IMR-90 (cell line): ENCODE measurements around the gene ITGA3. TPM values are rescaled to one million over a fixed set of nuclear protein-coding genes. Genes with fewer than 3 reads are reported as not detected.

Source experiments
- ATAC-seq: fragments of 200-7000 bp; cut with Tn5 transposase; 2 replicates; pipeline ENCODE4 v1.9.1; 2020; ENCODE audit warnings: low read depth, mild to moderate bottlenecking, moderate library complexity
- BruUV-seq: library from RNA; stranded (reverse); fragments of 400-500 nt; replicated peaks from 2 replicates; lab custom pipeline; 2021; lab: Mats Ljungman, UMichigan
- CTCF ChIA-PET: fragments of 300-600 bp; formaldehyde crosslinking; extraction: SDS; loops from one replicate; lab custom pipeline; 2021; ENCODE audit warnings: antibody characterized with exemption; lab: Yijun Ruan, JAX
- POLR2A ChIA-PET: fragments of 300-600 bp; sonication (Branson Sonifier 250); formaldehyde crosslinking; loops from one replicate; lab custom pipeline; 2022; ENCODE audit warnings: antibody characterized with exemption; ENCODE audit not compliant: unreplicated experiment; lab: Charles Lee
- DNase-seq: peaks from one replicate; pipeline ENCODE4 v3.0.0; 2013
- H2AFZ ChIP-seq: replicated peaks from 2 replicates; pipeline ENCODE3; 2013; ENCODE audit warnings: low read length, mild to moderate bottlenecking; ENCODE audit not compliant: poor library complexity
- H2AK5ac ChIP-seq: 2 replicates; pipeline ENCODE4 v1.6.1; 2013; ENCODE audit warnings: low read depth, low read length, inconsistent platforms
- H2AK9ac ChIP-seq: replicated peaks from 2 replicates; pipeline ENCODE3; 2013; ENCODE audit warnings: mild to moderate bottlenecking, low read depth, low read length, moderate library complexity; ENCODE audit not compliant: poor library complexity
- H2BK120ac ChIP-seq: 2 replicates; pipeline ENCODE4 v1.6.1; 2013; ENCODE audit warnings: low read depth, low read length, inconsistent platforms
- H2BK15ac ChIP-seq: 3 replicates; pipeline ENCODE4 v1.6.1; 2013; ENCODE audit warnings: low read depth, low read length, inconsistent platforms
- H2BK20ac ChIP-seq: 2 replicates; pipeline ENCODE4 v1.6.1; 2013; ENCODE audit warnings: low read depth, mild to moderate bottlenecking, inconsistent platforms, low read length, moderate library complexity
- H2BK5ac ChIP-seq: 2 replicates; pipeline ENCODE4 v1.6.1; 2013; ENCODE audit warnings: mild to moderate bottlenecking, low read depth, low read length, inconsistent platforms; ENCODE audit not compliant: poor library complexity, severe bottlenecking
- H3K14ac ChIP-seq: replicated peaks from 2 replicates; pipeline ENCODE4 v1.6.1; 2013; ENCODE audit warnings: low read depth, low read length, inconsistent platforms
- H3K18ac ChIP-seq: 2 replicates; pipeline ENCODE4 v1.6.1; 2013; ENCODE audit warnings: low read depth, low read length, control low read depth
- H3K23ac ChIP-seq: 2 replicates; pipeline ENCODE4 v1.6.1; 2013; ENCODE audit warnings: low read depth, low read length, inconsistent platforms
- H3K27ac ChIP-seq: 2 replicates; pipeline ENCODE4 v1.5.1; 2013; ENCODE audit warnings: mild to moderate bottlenecking, control low read depth, low read length; ENCODE audit not compliant: insufficient read depth
- H3K27me3 ChIP-seq: 2 replicates; pipeline ENCODE4 v1.6.1; 2013; ENCODE audit warnings: low read length; ENCODE audit not compliant: control insufficient read depth, insufficient read depth
- H3K36me3 ChIP-seq: 2 replicates; pipeline ENCODE4 v1.6.1; 2013; ENCODE audit warnings: low read length, mixed read lengths; ENCODE audit not compliant: control insufficient read depth, insufficient read depth
- H3K4ac ChIP-seq: 2 replicates; pipeline ENCODE4 v1.6.1; 2013; ENCODE audit warnings: low read depth, low read length, inconsistent platforms
- H3K4me1 ChIP-seq: 2 replicates; pipeline ENCODE4 v1.6.1; 2013; ENCODE audit warnings: low read length, mixed read lengths; ENCODE audit not compliant: control insufficient read depth, insufficient read depth
- H3K4me2 ChIP-seq: 2 replicates; pipeline ENCODE4 v1.6.1; 2013; ENCODE audit warnings: low read depth, mild to moderate bottlenecking, control low read depth, low read length, moderate library complexity
- H3K4me3 ChIP-seq: 2 replicates; pipeline ENCODE4 v1.5.1; 2013; ENCODE audit warnings: low read depth, mild to moderate bottlenecking, control low read depth, low read length, moderate library complexity; ENCODE audit not compliant: insufficient read depth
- H3K56ac ChIP-seq: 2 replicates; pipeline ENCODE4 v1.6.1; 2013; ENCODE audit warnings: low read length, inconsistent platforms; ENCODE audit not compliant: insufficient read depth; ENCODE audit errors: extremely low read depth
- H3K79me1 ChIP-seq, 2 experiments: 2 replicates each; pipeline ENCODE4 v1.6.1; 2013; ENCODE audit warnings: low read length in 2 of 2, inconsistent platforms in 1 of 2, low read depth in 1 of 2
- H3K9ac ChIP-seq: 2 replicates; pipeline ENCODE4 v1.6.1; 2013; ENCODE audit warnings: low read depth, low read length, control low read depth
- H3K9me1 ChIP-seq: 2 replicates; pipeline ENCODE4 v1.6.1; 2013; ENCODE audit warnings: low read length, inconsistent platforms; ENCODE audit not compliant: insufficient read depth
- H3K9me3 ChIP-seq: 2 replicates; pipeline ENCODE4 v1.6.1; 2013; ENCODE audit warnings: low read length; ENCODE audit not compliant: control insufficient read depth, insufficient read depth
- H4K20me1 ChIP-seq: 2 replicates; pipeline ENCODE4 v1.6.1; 2013; ENCODE audit warnings: low read length, inconsistent platforms; ENCODE audit not compliant: insufficient read depth
- H4K5ac ChIP-seq: 2 replicates; pipeline ENCODE4 v1.6.1; 2013; ENCODE audit warnings: mild to moderate bottlenecking, low read depth, low read length, control low read depth
- H4K8ac ChIP-seq, 2 experiments: 2 replicates each; pipeline ENCODE4 v1.6.1; 2013; ENCODE audit warnings: low read depth in 2 of 2, low read length in 2 of 2, control low read depth in 1 of 2, inconsistent platforms in 1 of 2
- H4K91ac ChIP-seq: 2 replicates; pipeline ENCODE4 v1.6.1; 2013; ENCODE audit warnings: low read depth, low read length, inconsistent platforms; ENCODE audit not compliant: insufficient read depth
- CEBPB ChIP-seq: IDR thresholded peaks from 2 replicates; pipeline ENCODE4 v1.6.1; 2012; ENCODE audit warnings: low read depth, low read length, improper control_type of control experiment
- FOS ChIP-seq: fragments of 150-350 bp; IDR thresholded peaks from 2 replicates; pipeline ENCODE4 v1.6.1; 2016; ENCODE audit warnings: low read depth, low read length
- MAZ ChIP-seq: IDR thresholded peaks from 2 replicates; pipeline ENCODE4 v1.6.1; 2012; ENCODE audit warnings: low read depth, mild to moderate bottlenecking, low read length, improper control_type of control experiment, moderate library complexity, borderline replicate concordance
- MXI1 ChIP-seq: IDR thresholded peaks from 2 replicates; pipeline ENCODE4 v1.6.1; 2012; ENCODE audit warnings: low read depth, mild to moderate bottlenecking, low read length, moderate library complexity, borderline replicate concordance
- RAD21 ChIP-seq: IDR thresholded peaks from 2 replicates; pipeline ENCODE4 v1.6.1; 2012; ENCODE audit warnings: low read length, improper control_type of control experiment
- SMC3 ChIP-seq: fragments of 150-350 bp; IDR thresholded peaks from 2 replicates; pipeline ENCODE4 v1.6.1; 2016; ENCODE audit warnings: low read depth, mild to moderate bottlenecking, antibody characterized with exemption, low read length, moderate library complexity
- WGBS, 2 experiments: methylation state at CpG; one replicate each; pipeline versions ENCODE4 v1.1.5 to v1.1.7; 2013; ENCODE audit warnings: missing lambda C conversion rate in 2 of 2; ENCODE audit not compliant: insufficient read length in 1 of 2; ENCODE audit errors: extremely low coverage in 2 of 2; 5-methylcytosine and 5-hydroxymethylcytosine counted together
- dilution Hi-C: fragments of 300-500 bp; cut with HindIII; formaldehyde crosslinking; loops from one replicate; pipeline ENCODE4 v1.14.3; 2018; ENCODE audit warnings: low sequenced_read_pairs; ENCODE audit not compliant: unreplicated experiment
- in situ Hi-C: fragments of 300-500 bp; cut with MboI; formaldehyde crosslinking; loops from 3 replicates; pipeline ENCODE4 v1.14.3; 2019; ENCODE audit warnings: low sequenced_read_pairs, inconsistent platforms, mixed read lengths
- intact Hi-C: fragments of 100-400 bp; cut with micrococcal nuclease; formaldehyde crosslinking; loops from 2 replicates; pipeline ENCODE4 v1.10.0; 2022
- polyA plus RNA-seq, 3 experiments: library from polyadenylated mRNA; depleted of rRNA; stranded (reverse); fragments of >200 nt; gene quantifications; 2 replicates each; pipeline ENCODE4 v1.2.3, GENCODE V29; 2012; ENCODE audit warnings: low replicate concordance in 1 of 3
- total RNA-seq: library from RNA; depleted of rRNA; stranded (reverse); fragments of >200 nt; gene quantifications from 2 replicates; pipeline ENCODE4 v1.2.3, GENCODE V29; 2012
- TF ChIP-seq, protein P1 (sequence below): fragments of 150-350 bp; IDR thresholded peaks from 2 replicates; pipeline ENCODE4 v1.6.1; 2016; ENCODE audit warnings: low read depth, mild to moderate bottlenecking, low read length, moderate library complexity, borderline replicate concordance
- TF ChIP-seq, protein P2 (sequence below): conservative IDR thresholded peaks from 2 replicates; pipeline ENCODE4 v1.5.1; 2012; ENCODE audit warnings: mild to moderate bottlenecking, low read depth, low read length, improper control_type of control experiment

Gene ITGA3
- total and polyA plus RNA-seq, 2 of the 4 experiments (the other 2 are of a cell fraction), result 78.0 to 202 TPM

DNA sequence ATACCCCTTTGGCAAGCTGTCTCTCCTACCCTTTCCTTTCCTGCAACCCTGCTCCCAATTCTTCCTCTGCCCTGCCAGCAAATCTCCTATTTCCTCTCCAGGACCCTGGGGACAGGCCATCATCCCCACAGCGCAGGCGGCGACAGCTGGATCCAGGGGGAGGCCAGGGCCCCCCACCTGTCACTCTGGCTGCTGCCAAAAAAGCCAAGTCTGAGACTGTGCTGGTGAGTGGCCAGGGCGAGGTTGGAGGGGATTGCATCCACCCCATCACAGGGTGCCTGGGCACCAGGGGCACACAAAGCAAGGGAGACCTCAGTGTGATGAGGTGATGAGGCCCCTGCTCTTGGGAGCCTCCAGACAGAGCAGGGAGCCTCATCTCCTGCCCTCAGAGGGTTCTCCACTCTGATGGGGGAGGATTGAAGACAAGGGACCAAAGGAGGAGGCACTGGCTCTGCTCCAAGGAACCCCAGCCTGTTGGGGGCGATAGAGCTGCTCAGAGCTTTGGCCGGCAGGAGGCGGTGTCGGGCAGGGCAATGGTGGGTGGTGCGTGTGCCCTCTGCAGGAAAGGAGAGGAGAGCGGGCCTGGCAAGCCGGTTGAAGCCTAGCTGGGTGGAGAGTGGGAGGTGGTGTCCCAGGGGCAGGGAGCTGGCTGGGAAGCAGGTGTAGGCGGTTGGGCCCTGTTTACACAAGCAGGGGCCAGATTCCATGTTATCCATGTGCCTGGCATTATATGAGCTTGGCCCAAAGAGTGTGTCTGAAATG lies 23.6 kb downstream of the ITGA3 start:
- H3K27ac ChIP-seq, result no peak overlapping the region
- no peak overlapping the region for H4K8ac ChIP-seq
- no peak overlapping the region for H3K18ac ChIP-seq
- no peak overlapping the region for H3K9ac ChIP-seq
- dilution Hi-C loops (no loop called here), intact Hi-C loops (no loop called here), in situ Hi-C loops (no loop called here)
- peak overlapping the region; percentile 46 for H2AK9ac ChIP-seq
- DNase-seq, result no peak
- no peaks in the 10 kb centered on the region for H3K9me1 ChIP-seq
- no peak overlapping the region for H4K5ac ChIP-seq
- 94% methylated on average over 8 of the region's 12 CpGs; no CpG with 5 or more reads in 1 of the 2 experiments for WGBS, 2 experiments
- H2BK5ac ChIP-seq, result no peak overlapping the region
- H3K4ac ChIP-seq, result no peak overlapping the region
- H3K36me3 ChIP-seq, result peaks cover 62% of the 10 kb centered on the region
- no peaks in the 10 kb centered on the region for H3K4me1 ChIP-seq
- H2BK120ac ChIP-seq, result no peak overlapping the region
- H3K9me3 ChIP-seq, result no peaks in the 10 kb centered on the region
- H2AK5ac ChIP-seq, result peak overlapping the region; percentile 44; the same call in 1 of the 2 replicates
- H3K4me2 ChIP-seq, result no peak overlapping the region
- no TSS peak for BruUV-seq
- H3K56ac ChIP-seq, result no peak overlapping the region
- no peak overlapping the region for H3K23ac ChIP-seq
- H3K27me3 ChIP-seq, result no peaks in the 10 kb centered on the region
- no peak overlapping the region for H2BK20ac ChIP-seq
- H3K14ac ChIP-seq, result no peak overlapping the region
- no peak overlapping the region for H2AFZ ChIP-seq
- H3K4me3 ChIP-seq, result no peak overlapping the region
- no peak for ATAC-seq
- POLR2A ChIA-PET, result no interaction called here
- TF ChIP-seq RAD21, result 0 out of 2 replicates have a peak, but pooled peaks have one; percentile 30
- no peak for TF ChIP-seq FOS
- TF ChIP-seq SMC3, result peak; percentile 36; the same call in 1 of the 2 replicates
- no peak for TF ChIP-seq MAZ
- no peak for TF ChIP-seq MXI1
- TF ChIP-seq CEBPB, result no peak
- TF ChIP-seq, protein P1, sequence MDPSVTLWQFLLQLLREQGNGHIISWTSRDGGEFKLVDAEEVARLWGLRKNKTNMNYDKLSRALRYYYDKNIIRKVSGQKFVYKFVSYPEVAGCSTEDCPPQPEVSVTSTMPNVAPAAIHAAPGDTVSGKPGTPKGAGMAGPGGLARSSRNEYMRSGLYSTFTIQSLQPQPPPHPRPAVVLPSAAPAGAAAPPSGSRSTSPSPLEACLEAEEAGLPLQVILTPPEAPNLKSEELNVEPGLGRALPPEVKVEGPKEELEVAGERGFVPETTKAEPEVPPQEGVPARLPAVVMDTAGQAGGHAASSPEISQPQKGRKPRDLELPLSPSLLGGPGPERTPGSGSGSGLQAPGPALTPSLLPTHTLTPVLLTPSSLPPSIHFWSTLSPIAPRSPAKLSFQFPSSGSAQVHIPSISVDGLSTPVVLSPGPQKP, result no peak
- TF ChIP-seq, protein P2, sequence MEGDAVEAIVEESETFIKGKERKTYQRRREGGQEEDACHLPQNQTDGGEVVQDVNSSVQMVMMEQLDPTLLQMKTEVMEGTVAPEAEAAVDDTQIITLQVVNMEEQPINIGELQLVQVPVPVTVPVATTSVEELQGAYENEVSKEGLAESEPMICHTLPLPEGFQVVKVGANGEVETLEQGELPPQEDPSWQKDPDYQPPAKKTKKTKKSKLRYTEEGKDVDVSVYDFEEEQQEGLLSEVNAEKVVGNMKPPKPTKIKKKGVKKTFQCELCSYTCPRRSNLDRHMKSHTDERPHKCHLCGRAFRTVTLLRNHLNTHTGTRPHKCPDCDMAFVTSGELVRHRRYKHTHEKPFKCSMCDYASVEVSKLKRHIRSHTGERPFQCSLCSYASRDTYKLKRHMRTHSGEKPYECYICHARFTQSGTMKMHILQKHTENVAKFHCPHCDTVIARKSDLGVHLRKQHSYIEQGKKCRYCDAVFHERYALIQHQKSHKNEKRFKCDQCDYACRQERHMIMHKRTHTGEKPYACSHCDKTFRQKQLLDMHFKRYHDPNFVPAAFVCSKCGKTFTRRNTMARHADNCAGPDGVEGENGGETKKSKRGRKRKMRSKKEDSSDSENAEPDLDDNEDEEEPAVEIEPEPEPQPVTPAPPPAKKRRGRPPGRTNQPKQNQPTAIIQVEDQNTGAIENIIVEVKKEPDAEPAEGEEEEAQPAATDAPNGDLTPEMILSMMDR, result peak; percentile 67
- no peak overlapping the region for H2BK15ac ChIP-seq
- H4K20me1 ChIP-seq, result no peaks in the 10 kb centered on the region; the same call in none of the 2 replicates
- no peak overlapping the region for H4K91ac ChIP-seq
- peaks cover 13 to 39% of the 10 kb centered on the region in 2 experiments; a peak in 3 of 4 replicates for H3K79me1 ChIP-seq
- CTCF ChIA-PET, result interaction anchor here (0.7 kb wide), 1 partner anchor 23 kb away, joined by 4 read pairs; the partner anchor contains the start of gene ITGA3
